H1 (cell line): Measurements from ENCODE around the gene IL4. TPM values are rescaled to one million over a fixed set of nuclear protein-coding genes. Genes with fewer than 3 reads are reported as not detected.

Experiments
- CTCF ChIA-PET: fragments of 300-600 bp; sonication (Branson Sonifier 250); formaldehyde crosslinking; loops from one replicate; lab custom pipeline; 2021; ENCODE audit not compliant: partially characterized antibody; lab: Charles Lee
- POLR2A ChIA-PET: fragments of 300-600 bp; sonication (Branson Sonifier 250); formaldehyde crosslinking; loops from one replicate; lab custom pipeline; 2021; ENCODE audit warnings: inconsistent platforms; ENCODE audit not compliant: partially characterized antibody; lab: Charles Lee
- DNase-seq, 2 experiments: peaks; one replicate each; pipeline versions ENCODE4 v3.0.0 to v3.0.0-alpha.2; 2010 to 2022; ENCODE audit warnings: low spot score in 2 of 2, low read depth in 1 of 2, mixed read lengths in 1 of 2
- FAIRE-seq: peaks from 2 replicates; lab custom pipeline; 2011; peaks lifted over from hg19 to GRCh38; lab: Jason Lieb, UNC
- H2AFZ ChIP-seq: 2 replicates; pipeline ENCODE4 v1.8.1; 2012; ENCODE audit warnings: low read length, inconsistent platforms
- H2AK5ac ChIP-seq: 2 replicates; pipeline ENCODE4 v1.6.1; 2013; ENCODE audit warnings: low read depth, low read length
- H2BK120ac ChIP-seq: replicated peaks from 2 replicates; pipeline ENCODE3; 2013; ENCODE audit warnings: low read depth, low read length, inconsistent platforms
- H2BK12ac ChIP-seq: 2 replicates; pipeline ENCODE4 v1.6.1; 2013; ENCODE audit warnings: low read depth, low read length
- H2BK15ac ChIP-seq: 2 replicates; pipeline ENCODE4 v1.6.1; 2013; ENCODE audit warnings: low read length
- H2BK20ac ChIP-seq: 2 replicates; pipeline ENCODE4 v1.6.1; 2013; ENCODE audit warnings: low read length
- H2BK5ac ChIP-seq: 2 replicates; pipeline ENCODE4 v1.6.1; 2013; ENCODE audit warnings: low read depth, low read length
- H3K14ac ChIP-seq: 2 replicates; pipeline ENCODE4 v1.6.1; 2013; ENCODE audit warnings: inconsistent platforms; ENCODE audit not compliant: insufficient read length
- H3K18ac ChIP-seq: 2 replicates; pipeline ENCODE4 v1.6.1; 2013; ENCODE audit warnings: low read length; ENCODE audit errors: extremely low read depth
- H3K23ac ChIP-seq: 2 replicates; pipeline ENCODE4 v1.6.1; 2013; ENCODE audit warnings: inconsistent platforms; ENCODE audit not compliant: insufficient read length
- H3K23me2 ChIP-seq: 2 replicates; pipeline ENCODE4 v1.6.1; 2013; ENCODE audit warnings: low read depth, low read length
- H3K27ac ChIP-seq: 2 replicates; pipeline ENCODE4 v1.6.1; 2011; ENCODE audit warnings: low read depth, low read length, inconsistent platforms
- H3K27me3 ChIP-seq, 4 experiments: replicated peaks in 1 of 4; 1 replicate in 1 of 4; 2 replicates in 3 of 4; pipeline versions ENCODE4 v1.6.1 to v1.8.1; 2011 to 2013; ENCODE audit warnings: low read length in 3 of 4, mild to moderate bottlenecking in 3 of 4, inconsistent platforms in 2 of 4, mixed read lengths in 2 of 4, moderate library complexity in 1 of 4; ENCODE audit not compliant: control insufficient read depth in 3 of 4, insufficient read depth in 3 of 4; ENCODE audit errors: extremely low read depth in 1 of 4
- H3K36me3 ChIP-seq, 4 experiments: 2 replicates each; pipeline versions ENCODE4 v1.6.1 to v1.8.1; 2011 to 2013; ENCODE audit warnings: mild to moderate bottlenecking in 4 of 4, low read length in 3 of 4, moderate library complexity in 2 of 4, control low read depth in 1 of 4, inconsistent platforms in 1 of 4; ENCODE audit not compliant: insufficient read depth in 4 of 4, control insufficient read depth in 2 of 4
- H3K4ac ChIP-seq: replicated peaks from 2 replicates; pipeline ENCODE3; 2013; ENCODE audit warnings: low read length, low read depth, mixed read lengths, inconsistent platforms; ENCODE audit not compliant: insufficient read length
- H3K4me1 ChIP-seq, 4 experiments: replicated peaks in 1 of 4; 1 replicate in 1 of 4; 2 replicates in 3 of 4; pipeline versions ENCODE4 v1.6.1 to v1.8.1; 2011 to 2013; ENCODE audit warnings: low read length in 3 of 4, inconsistent platforms in 2 of 4, mixed read lengths in 1 of 4; ENCODE audit not compliant: insufficient read depth in 4 of 4, control insufficient read depth in 3 of 4
- H3K4me2 ChIP-seq, 2 experiments: 2 replicates each; pipeline versions ENCODE4 v1.6.1 to v1.8.1; 2011 to 2013; ENCODE audit warnings: low read depth in 2 of 2, low read length in 2 of 2, control low read depth in 1 of 2, inconsistent platforms in 1 of 2, mild to moderate bottlenecking in 1 of 2; ENCODE audit not compliant: insufficient read depth in 1 of 2
- H3K4me3 ChIP-seq, 4 experiments: fragments of 200-600, 300-600 bp in 1 of 4; sonication (generic), shearing (Covaris generic), sonication (Bioruptor Twin) in 1 of 4; 2 replicates each; pipeline versions ENCODE4 v1.5.1 to v1.8.1; 2011 to 2016; ENCODE audit warnings: low read length in 4 of 4, low read depth in 3 of 4, control low read depth in 2 of 4, inconsistent platforms in 2 of 4, mild to moderate bottlenecking in 2 of 4, mixed read lengths in 1 of 4, moderate library complexity in 1 of 4; ENCODE audit not compliant: insufficient read depth in 2 of 4; ENCODE audit errors: extremely low read depth in 1 of 4
- H3K56ac ChIP-seq: replicated peaks from 2 replicates; pipeline ENCODE3; 2013; ENCODE audit warnings: low read depth, mild to moderate bottlenecking, mixed read lengths, low read length, inconsistent platforms; ENCODE audit not compliant: insufficient read length
- H3K79me1 ChIP-seq: 2 replicates; pipeline ENCODE4 v1.6.1; 2013; ENCODE audit warnings: low read depth, low read length, control low read depth
- H3K79me2 ChIP-seq, 2 experiments: 2 replicates each; pipeline versions ENCODE4 v1.6.1 to v1.8.1; 2012 to 2013; ENCODE audit warnings: low read length in 2 of 2, mild to moderate bottlenecking in 2 of 2, inconsistent platforms in 1 of 2; ENCODE audit not compliant: insufficient read depth in 2 of 2, control insufficient read depth in 1 of 2
- H3K9ac ChIP-seq, 4 experiments: replicated peaks in 1 of 4; 1 replicate in 1 of 4; 2 replicates in 3 of 4; pipeline versions ENCODE4 v1.6.1 to v1.8.1; 2011 to 2013; ENCODE audit warnings: low read depth in 3 of 4, low read length in 3 of 4, control low read depth in 2 of 4, mild to moderate bottlenecking in 2 of 4, moderate library complexity in 2 of 4, inconsistent platforms in 1 of 4; ENCODE audit errors: extremely low read depth in 1 of 4
- H3K9me3 ChIP-seq, 2 experiments: 2 replicates each; pipeline versions ENCODE4 v1.6.1 to v1.8.1; 2012 to 2013; ENCODE audit warnings: mild to moderate bottlenecking in 2 of 2, moderate library complexity in 2 of 2, control low read depth in 1 of 2, inconsistent platforms in 1 of 2, low read depth in 1 of 2, low read length in 1 of 2, mixed read lengths in 1 of 2; ENCODE audit not compliant: insufficient read depth in 2 of 2
- H4K20me1 ChIP-seq, 2 experiments: replicated peaks in 1 of 2; 2 replicates each; pipeline versions ENCODE3 to v1.8.1; 2011 to 2013; ENCODE audit warnings: inconsistent platforms in 2 of 2, low read length in 2 of 2, mild to moderate bottlenecking in 1 of 2; ENCODE audit not compliant: insufficient read depth in 2 of 2, control insufficient read depth in 1 of 2
- H4K5ac ChIP-seq: 2 replicates; pipeline ENCODE4 v1.6.1; 2013; ENCODE audit warnings: low read length, low read depth, mixed read lengths, inconsistent platforms; ENCODE audit not compliant: insufficient read length
- H4K8ac ChIP-seq: 2 replicates; pipeline ENCODE4 v1.8.0; 2013; ENCODE audit warnings: mild to moderate bottlenecking, moderate library complexity, low read length, inconsistent platforms; ENCODE audit not compliant: insufficient read depth; ENCODE audit errors: extremely low read depth
- H4K91ac ChIP-seq: replicated peaks from 2 replicates; pipeline ENCODE3; 2013; ENCODE audit warnings: low read length, mixed read lengths, inconsistent platforms; ENCODE audit not compliant: insufficient read length
- CEBPB ChIP-seq: IDR thresholded peaks from 2 replicates; pipeline ENCODE4 v1.6.1; 2012; ENCODE audit warnings: low read depth, low read length
- EGR1 ChIP-seq: IDR thresholded peaks from 2 replicates; pipeline ENCODE4 v1.6.1; 2011; ENCODE audit warnings: low read depth, low read length, borderline replicate concordance
- JUN ChIP-seq: IDR thresholded peaks from 2 replicates; pipeline ENCODE4 v1.6.1; 2011; ENCODE audit warnings: low read depth, mild to moderate bottlenecking, improper control_type of control experiment, low read length
- RFX5 ChIP-seq: IDR thresholded peaks from 2 replicates; pipeline ENCODE4 v1.6.1; 2011; ENCODE audit warnings: low read depth, low read length, improper control_type of control experiment, borderline replicate concordance
- RXRA ChIP-seq: IDR thresholded peaks from 2 replicates; pipeline ENCODE4 v1.6.1; 2011; ENCODE audit warnings: low read depth, mild to moderate bottlenecking, low read length, moderate library complexity; ENCODE audit not compliant: insufficient read depth
- SAP30 ChIP-seq: fragments of 300-600 bp; sonication (generic); IDR thresholded peaks from 2 replicates; pipeline ENCODE4 v1.7.1; 2012; ENCODE audit warnings: low read length, moderate library complexity, mild to moderate bottlenecking, inconsistent platforms; ENCODE audit not compliant: insufficient read depth, insufficient replicate concordance
- SP2 ChIP-seq: IDR thresholded peaks from 2 replicates; pipeline ENCODE4 v1.6.1; 2012; ENCODE audit warnings: mild to moderate bottlenecking, low read length, inconsistent platforms
- TAF1 ChIP-seq: IDR thresholded peaks from 2 replicates; pipeline ENCODE4 v1.6.1; 2011; ENCODE audit warnings: mild to moderate bottlenecking, low read depth, low read length
- TBP ChIP-seq: IDR thresholded peaks from 2 replicates; pipeline ENCODE4 v1.6.1; 2011; ENCODE audit warnings: low read depth, low read length, improper control_type of control experiment
- TEAD4 ChIP-seq: IDR thresholded peaks from 2 replicates; pipeline ENCODE4 v1.6.1; 2012; ENCODE audit warnings: low read depth, low read length, inconsistent platforms, mixed read lengths
- WGBS, 2 experiments: shearing (Covaris generic) in 1 of 2; methylation state at CpG; one replicate each; pipeline versions ENCODE4 v1.1.6 to v1.1.7; 2013 to 2015; ENCODE audit warnings: low lambda C conversion rate in 2 of 2, mixed read lengths in 2 of 2, inconsistent platforms in 1 of 2, low coverage in 1 of 2, missing lambda C conversion rate in 1 of 2; ENCODE audit not compliant: insufficient replicate concordance in 2 of 2, insufficient coverage in 1 of 2, insufficient read length in 1 of 2; ENCODE audit errors: extremely low coverage in 1 of 2, missing lambda C conversion rate in 1 of 2; 5-methylcytosine and 5-hydroxymethylcytosine counted together
- polyA plus RNA-seq, 7 experiments: library from polyadenylated mRNA; depleted of rRNA in 3 of 7; stranded (reverse) in 5 of 7; unstranded in 2 of 7; fragments of >200 nt in 5 of 7; fragments of 200-250 nt in 2 of 7; gene quantifications; 1 replicate in 5 of 7; 2 replicates in 1 of 7; 4 replicates in 1 of 7; pipeline versions ENCODE4 v1.2.1 to v1.2.3, GENCODE V29; 2011 to 2013; ENCODE audit warnings: missing spikeins in 2 of 7, mixed read lengths in 2 of 7
- total RNA-seq: library from RNA; stranded (reverse); fragmentation: NEBNext Ultra II Directional; extraction: Animal tissue kit (Norgen Biotek cat#: 25700); gene quantifications from 2 replicates; pipeline ENCODE4 v1.2.1, GENCODE V29; 2021
- TF ChIP-seq, protein P1 (sequence below), 3 experiments: IDR thresholded peaks; 1 replicate in 2 of 3; 2 replicates in 1 of 3; pipeline versions ENCODE4 v1.5.1 to v1.6.1; 2011; ENCODE audit warnings: low read length in 3 of 3, mild to moderate bottlenecking in 3 of 3, inconsistent platforms in 2 of 3, low read depth in 1 of 3, moderate library complexity in 1 of 3; ENCODE audit not compliant: insufficient read depth in 1 of 3; ENCODE audit errors: control extremely low read depth in 1 of 3

The IL4 gene
- total and polyA plus RNA-seq, 2 of the 8 experiments (the other 6 are each of a cell fraction or from before 2014, with no cell fraction given), result not detected

GRCh38 chr5:132629230-132629944 lies 44.4 kb upstream of the IL4 start:
- no peak overlapping the region for H3K23ac ChIP-seq
- no peaks in the 10 kb centered on the region for H3K79me1 ChIP-seq
- no peak overlapping the region for H3K14ac ChIP-seq
- DNase-seq, result no peak
- peaks cover 0 to 1% of the 10 kb centered on the region in 2 experiments for H4K20me1 ChIP-seq
- H3K9ac ChIP-seq, result no peak overlapping the region
- no peak overlapping the region for H3K4me2 ChIP-seq
- no peak overlapping the region for H2BK5ac ChIP-seq
- H2AK5ac ChIP-seq, result no peak overlapping the region
- no peak overlapping the region for H4K91ac ChIP-seq
- H4K5ac ChIP-seq, result no peak overlapping the region
- no peak overlapping the region for H3K4me3 ChIP-seq
- H3K36me3 ChIP-seq, result no peaks in the 10 kb centered on the region; a peak in 3 of 8 replicates
- no peaks in the 10 kb centered on the region for H3K9me3 ChIP-seq
- no peak overlapping the region for H3K4ac ChIP-seq
- no peak overlapping the region for H2BK12ac ChIP-seq
- no peak overlapping the region for H2BK120ac ChIP-seq
- H2BK20ac ChIP-seq, result no peak overlapping the region
- no peak for FAIRE-seq
- ChIA-PET CTCF (interaction anchor here (1.1 kb wide), 1 partner anchor 18 kb away, joined by 4 read pairs; no protein-coding TSS in a partner anchor), POLR2A (no interaction called here)
- H3K27ac ChIP-seq, result no peak overlapping the region
- no peaks in the 10 kb centered on the region for H3K23me2 ChIP-seq
- no peaks in the 10 kb centered on the region for H3K4me1 ChIP-seq
- no peak overlapping the region for H3K56ac ChIP-seq
- no peak overlapping the region for H4K8ac ChIP-seq
- H3K18ac ChIP-seq, result no peak overlapping the region
- H2AFZ ChIP-seq, result no peak overlapping the region
- H3K27me3 ChIP-seq, result no peaks in the 10 kb centered on the region
- H3K79me2 ChIP-seq, result no peaks in the 10 kb centered on the region
- 91% methylated on average over 5 of the region's 5 CpGs; no CpG with 5 or more reads in 1 of the 2 experiments for WGBS, 2 experiments
- H2BK15ac ChIP-seq, result no peak overlapping the region
- TF ChIP-seq EGR1, result no peak
- TF ChIP-seq JUN, result no peak
- no peak for TF ChIP-seq RXRA
- no peak for TF ChIP-seq TAF1
- TF ChIP-seq CEBPB, result no peak
- no peak for TF ChIP-seq SP2
- TF ChIP-seq, protein P1, sequence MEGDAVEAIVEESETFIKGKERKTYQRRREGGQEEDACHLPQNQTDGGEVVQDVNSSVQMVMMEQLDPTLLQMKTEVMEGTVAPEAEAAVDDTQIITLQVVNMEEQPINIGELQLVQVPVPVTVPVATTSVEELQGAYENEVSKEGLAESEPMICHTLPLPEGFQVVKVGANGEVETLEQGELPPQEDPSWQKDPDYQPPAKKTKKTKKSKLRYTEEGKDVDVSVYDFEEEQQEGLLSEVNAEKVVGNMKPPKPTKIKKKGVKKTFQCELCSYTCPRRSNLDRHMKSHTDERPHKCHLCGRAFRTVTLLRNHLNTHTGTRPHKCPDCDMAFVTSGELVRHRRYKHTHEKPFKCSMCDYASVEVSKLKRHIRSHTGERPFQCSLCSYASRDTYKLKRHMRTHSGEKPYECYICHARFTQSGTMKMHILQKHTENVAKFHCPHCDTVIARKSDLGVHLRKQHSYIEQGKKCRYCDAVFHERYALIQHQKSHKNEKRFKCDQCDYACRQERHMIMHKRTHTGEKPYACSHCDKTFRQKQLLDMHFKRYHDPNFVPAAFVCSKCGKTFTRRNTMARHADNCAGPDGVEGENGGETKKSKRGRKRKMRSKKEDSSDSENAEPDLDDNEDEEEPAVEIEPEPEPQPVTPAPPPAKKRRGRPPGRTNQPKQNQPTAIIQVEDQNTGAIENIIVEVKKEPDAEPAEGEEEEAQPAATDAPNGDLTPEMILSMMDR (IDR thresholded peaks at IDR 0.05; ENCODE audit: control extremely low read depth in 1 of 3, insufficient read depth in 1 of 3, low read depth in 1 of 3, low read length in 3 of 3), result no peak
- TF ChIP-seq TBP, result no peak
- TF ChIP-seq RFX5, result no peak
- TF ChIP-seq SAP30, result no peak
- TF ChIP-seq TEAD4, result no peak
